MCF 10A (cell line): ENCODE results near the gene GPR139. TPM values are rescaled to one million over a fixed set of nuclear protein-coding genes. Genes with fewer than 3 reads are reported as not detected.
A peak's percentile ranks its signal among the peaks of the same experiment; 100 is the strongest.

ENCODE experiments used
- BruUV-seq: library from RNA; stranded (reverse); fragments of 400-500 nt; replicated peaks from 2 replicates; lab custom pipeline; 2021; lab: Mats Ljungman, UMichigan
- CTCF ChIA-PET: fragments of 300-600 bp; sonication (Branson Sonifier 250); formaldehyde crosslinking; extraction: SDS; loops from one replicate; lab custom pipeline; 2021; ENCODE audit warnings: antibody characterized with exemption, inconsistent platforms; lab: Yijun Ruan, JAX
- POLR2A ChIA-PET: fragments of 300-600, 350-650 bp; sonication (Branson Sonifier 250); formaldehyde crosslinking; extraction: SDS; loops from one replicate; lab custom pipeline; 2020; ENCODE audit warnings: antibody characterized with exemption, inconsistent platforms; lab: Yijun Ruan, JAX
- DNase-seq: peaks from one replicate; pipeline ENCODE4 v3.0.0-alpha.2; 2018; ENCODE audit not compliant: unreplicated experiment
- H3K27ac Mint-ChIP-seq: one replicate; pipeline ENCODE4 v1.8.0; 2022; ENCODE audit warnings: mild to moderate bottlenecking, low read depth, mixed read lengths; ENCODE audit not compliant: unreplicated experiment
- H3K27me3 Mint-ChIP-seq: one replicate; pipeline ENCODE4 v1.8.0; 2022; ENCODE audit warnings: mixed read lengths; ENCODE audit not compliant: insufficient read depth, unreplicated experiment
- H3K36me3 Mint-ChIP-seq: one replicate; pipeline ENCODE4 v1.8.0; 2022; ENCODE audit warnings: mild to moderate bottlenecking, moderate library complexity, mixed read lengths; ENCODE audit not compliant: insufficient read depth, unreplicated experiment
- H3K4me1 Mint-ChIP-seq: one replicate; pipeline ENCODE4 v1.8.0; 2022; ENCODE audit warnings: mixed read lengths; ENCODE audit not compliant: insufficient read depth, unreplicated experiment
- H3K4me3 Mint-ChIP-seq: one replicate; pipeline ENCODE4 v1.8.0; 2022; ENCODE audit warnings: mild to moderate bottlenecking, moderate library complexity, mixed read lengths; ENCODE audit not compliant: unreplicated experiment
- H3K9me3 Mint-ChIP-seq: one replicate; pipeline ENCODE4 v1.8.0; 2022; ENCODE audit warnings: mixed read lengths; ENCODE audit not compliant: unreplicated experiment
- intact Hi-C: fragments of 100-400 bp; cut with micrococcal nuclease; formaldehyde crosslinking; loops from 2 replicates; pipeline ENCODE4 v1.14.1; 2022
- total RNA-seq: library from RNA; stranded (reverse); gene quantifications from 2 replicates; pipeline ENCODE4 v1.2.3, GENCODE V29; 2022
- TF ChIP-seq, protein P1 (sequence below): fragments of 200-600 bp; IDR thresholded peaks from one replicate; pipeline ENCODE4 v1.8.0; 2022; ENCODE audit warnings: antibody characterized with exemption, mild to moderate bottlenecking; ENCODE audit not compliant: unreplicated experiment

The GPR139 gene
- total RNA-seq, 1 experiment from 2014 or later: not detected

DNA sequence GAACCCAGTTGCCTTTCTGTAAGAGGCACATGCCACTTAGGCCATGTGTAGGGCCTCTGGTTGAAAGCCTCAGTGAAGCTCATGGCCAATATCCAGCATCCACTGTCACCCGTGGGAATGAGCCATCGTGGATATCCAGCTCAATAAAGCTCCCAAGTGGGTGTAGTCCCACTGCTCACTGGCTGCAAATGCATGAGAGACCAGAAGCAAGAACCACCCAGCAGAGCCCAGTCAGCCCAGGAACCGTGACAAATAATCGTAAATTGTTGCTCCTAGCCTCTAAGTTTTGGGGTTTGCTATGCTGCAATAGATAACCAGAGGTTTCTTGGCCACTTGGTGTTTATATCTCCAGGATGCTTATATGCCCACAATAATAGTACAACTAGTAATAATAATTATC is 33.7 kb downstream of the GPR139 start:
- Mint-ChIP-seq H3K4me1 (no peaks in the 10 kb centered on the region), H3K36me3 (no peaks in the 10 kb centered on the region), H3K27ac (no peak overlapping the region), H3K27me3 (peaks cover 26% of the 10 kb centered on the region), H3K9me3 (peaks cover 8% of the 10 kb centered on the region), H3K4me3 (no peak overlapping the region)
- BruUV-seq: no TSS peak
- ChIA-PET POLR2A (no interaction called here), CTCF (interaction anchor here (1.0 kb wide), 1 partner anchor 132 kb away, joined by 3 read pairs; no protein-coding TSS in a partner anchor)
- intact Hi-C loops: no loop called here
- DNase-seq: no peak
- TF ChIP-seq, protein P1, sequence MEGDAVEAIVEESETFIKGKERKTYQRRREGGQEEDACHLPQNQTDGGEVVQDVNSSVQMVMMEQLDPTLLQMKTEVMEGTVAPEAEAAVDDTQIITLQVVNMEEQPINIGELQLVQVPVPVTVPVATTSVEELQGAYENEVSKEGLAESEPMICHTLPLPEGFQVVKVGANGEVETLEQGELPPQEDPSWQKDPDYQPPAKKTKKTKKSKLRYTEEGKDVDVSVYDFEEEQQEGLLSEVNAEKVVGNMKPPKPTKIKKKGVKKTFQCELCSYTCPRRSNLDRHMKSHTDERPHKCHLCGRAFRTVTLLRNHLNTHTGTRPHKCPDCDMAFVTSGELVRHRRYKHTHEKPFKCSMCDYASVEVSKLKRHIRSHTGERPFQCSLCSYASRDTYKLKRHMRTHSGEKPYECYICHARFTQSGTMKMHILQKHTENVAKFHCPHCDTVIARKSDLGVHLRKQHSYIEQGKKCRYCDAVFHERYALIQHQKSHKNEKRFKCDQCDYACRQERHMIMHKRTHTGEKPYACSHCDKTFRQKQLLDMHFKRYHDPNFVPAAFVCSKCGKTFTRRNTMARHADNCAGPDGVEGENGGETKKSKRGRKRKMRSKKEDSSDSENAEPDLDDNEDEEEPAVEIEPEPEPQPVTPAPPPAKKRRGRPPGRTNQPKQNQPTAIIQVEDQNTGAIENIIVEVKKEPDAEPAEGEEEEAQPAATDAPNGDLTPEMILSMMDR: no peak

DNA sequence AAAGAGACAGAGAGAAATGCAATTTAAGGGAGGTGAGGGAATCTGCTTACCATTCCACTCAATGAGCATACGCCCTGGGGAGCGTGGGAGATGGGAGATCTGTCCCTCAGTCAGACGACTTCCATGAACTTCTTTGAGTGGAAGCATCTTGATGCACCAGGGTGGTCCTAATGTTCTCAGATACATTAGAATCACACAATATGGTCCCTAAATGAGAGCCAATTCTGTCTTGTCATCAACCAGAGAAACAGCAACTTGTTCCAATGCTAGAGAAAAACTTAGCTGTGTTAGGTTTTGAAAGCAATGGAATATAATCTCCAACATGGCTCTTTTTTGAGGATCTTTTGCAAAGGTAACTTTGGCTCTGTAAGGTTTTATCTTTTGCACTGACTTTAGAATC is 44.1 kb downstream of the GPR139 start:
- ChIA-PET CTCF (no interaction called here), POLR2A (no interaction called here)
- Mint-ChIP-seq H3K4me3 (no peak overlapping the region), H3K27me3 (no peaks in the 10 kb centered on the region), H3K36me3 (no peaks in the 10 kb centered on the region), H3K4me1 (no peaks in the 10 kb centered on the region), H3K27ac (no peak overlapping the region), H3K9me3 (peaks cover 15% of the 10 kb centered on the region)
- intact Hi-C loops: no loop called here
- no peak for DNase-seq
- TF ChIP-seq, protein P1: no peak
- BruUV-seq: no TSS peak

DNA sequence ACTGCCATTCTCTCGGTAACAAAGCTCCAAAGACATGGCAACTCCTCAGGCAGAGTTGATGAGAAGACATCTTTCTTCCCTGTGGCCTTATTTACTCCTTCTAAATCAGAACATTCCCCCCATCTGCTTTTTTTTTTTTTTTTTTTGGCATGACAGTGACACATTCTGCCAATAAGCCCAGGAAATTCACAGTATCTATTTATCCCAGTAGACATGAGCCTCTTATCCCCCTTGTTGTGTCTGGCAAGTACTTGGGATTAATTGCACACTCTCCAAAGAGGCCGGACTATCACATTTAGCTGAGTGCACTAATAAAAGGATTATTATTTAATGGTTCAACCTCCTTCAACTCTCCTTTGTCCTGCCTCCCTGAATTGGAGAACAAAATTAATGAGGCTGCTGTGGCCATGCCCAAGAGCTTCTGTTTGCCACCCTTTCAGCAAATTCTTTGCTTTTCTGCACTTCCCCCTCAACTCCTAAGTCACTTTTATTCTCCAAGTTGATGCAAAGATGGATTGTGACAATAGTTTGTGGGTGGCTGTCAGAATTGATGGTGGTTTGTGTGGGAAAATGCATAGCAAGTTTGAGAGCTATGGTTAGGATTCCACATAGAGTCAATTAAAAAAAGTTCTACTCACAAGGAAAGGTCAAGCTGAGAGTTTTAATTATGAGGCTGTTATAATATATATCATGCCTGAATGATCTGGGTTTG is 47.2 kb downstream of the GPR139 start:
- H3K27ac Mint-ChIP-seq: no peak overlapping the region
- peaks cover 14% of the 10 kb centered on the region for H3K9me3 Mint-ChIP-seq
- TF ChIP-seq, protein P1: no peak
- intact Hi-C loops: no loop called here
- BruUV-seq: no TSS peak
- CTCF ChIA-PET: interaction anchor here (1.3 kb wide), 1 partner anchor 358 kb away, joined by 4 read pairs; no protein-coding TSS in a partner anchor
- POLR2A ChIA-PET: no interaction called here
- no peaks in the 10 kb centered on the region for H3K4me1 Mint-ChIP-seq
- no peaks in the 10 kb centered on the region for H3K36me3 Mint-ChIP-seq
- H3K4me3 Mint-ChIP-seq: no peak overlapping the region
- DNase-seq: no peak
- H3K27me3 Mint-ChIP-seq: no peaks in the 10 kb centered on the region

DNA sequence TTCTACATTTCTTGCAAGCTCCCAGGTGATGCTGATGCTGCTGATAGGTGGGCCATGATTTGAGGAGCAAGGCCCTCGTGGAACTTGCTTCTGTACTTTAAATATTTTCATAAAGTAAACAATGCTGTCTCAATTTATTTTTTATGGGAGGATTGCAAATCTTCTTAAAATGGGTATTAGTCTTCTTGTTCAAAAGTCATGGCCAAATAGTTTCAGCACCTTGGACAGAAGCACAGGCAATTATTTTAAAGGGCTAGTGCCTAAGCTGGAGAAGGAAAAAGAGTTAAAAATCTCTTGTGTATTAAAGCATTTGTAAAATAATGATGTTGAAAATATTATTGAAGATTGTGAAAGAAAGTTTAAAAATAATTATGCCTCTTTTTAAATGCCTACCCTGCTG is 50.5 kb downstream of the GPR139 start:
- TF ChIP-seq, protein P1: no peak
- Mint-ChIP-seq H3K27ac (no peak overlapping the region), H3K9me3 (peaks cover 10% of the 10 kb centered on the region), H3K27me3 (no peaks in the 10 kb centered on the region), H3K4me1 (no peaks in the 10 kb centered on the region), H3K4me3 (no peak overlapping the region), H3K36me3 (peaks cover 6% of the 10 kb centered on the region)
- intact Hi-C loops: no loop called here
- DNase-seq: peak; percentile 1
- BruUV-seq: no TSS peak
- POLR2A ChIA-PET: no interaction called here
- CTCF ChIA-PET: interaction anchor here (0.9 to 1.0 kb wide), 2 partner anchors 10 to 277 kb away, joined by 3 to 4 read pairs; no protein-coding TSS in a partner anchor
